ENCODE measurements around the gene SLC2A9.

Gene SLC2A9

GRCh38 chr4:10020871-10021652 lies at the start of gene SLC2A9:
Gene SLC2A9 (minus strand): TSS chr4:10021497. CDS start chr4:10021429, 68 bp downstream.
- Histone ChIP-seq H3K4me1 (ENCODE audit: control insufficient read depth, insufficient read depth, low read length, unreplicated experiment) (peaks cover 12% of the 10 kb centered on the region), H3K27me3 (ENCODE audit: insufficient read depth, low read length) (no peaks in the 10 kb centered on the region), H2AFZ (ENCODE audit: low read length, unreplicated experiment) (no peak within 1 kb of the TSS), H3K36me3 (ENCODE audit: insufficient read depth, low read length) (no peaks in the 10 kb centered on the region), H3K27ac (ENCODE audit: low read depth, low read length) (no peak within 1 kb of the TSS), H3K4me3 (ENCODE audit: low read depth, low read length) (peak within 1 kb of the TSS; percentile 7), H3K79me2 (ENCODE audit: control insufficient read depth, insufficient read depth, low read length, unreplicated experiment) (no peaks in the 10 kb centered on the region)

- Histone ChIP-seq H3K4me1 (ENCODE audit: control insufficient read depth, insufficient read depth, low read length, unreplicated experiment) (no peaks in the 10 kb centered on the region), H3K4me3 (ENCODE audit: low read depth, low read length) (no peak overlapping the region), H2AFZ (ENCODE audit: low read length, unreplicated experiment) (no peak overlapping the region), H3K36me3 (ENCODE audit: insufficient read depth, low read length) (peaks cover 11% of the 10 kb centered on the region), H3K79me2 (ENCODE audit: control insufficient read depth, insufficient read depth, low read length, unreplicated experiment) (no peaks in the 10 kb centered on the region), H3K27ac (ENCODE audit: low read depth, low read length) (no peak overlapping the region), H3K27me3 (ENCODE audit: insufficient read depth, low read length) (no peaks in the 10 kb centered on the region)
Measured at GRCh38 chr4:10069075-10069642, 47.9 kb upstream of the SLC2A9 start.

- Histone ChIP-seq H3K4me1 (ENCODE audit: control insufficient read depth, insufficient read depth, low read length, unreplicated experiment) (peaks cover 6% of the 10 kb centered on the region), H3K27me3 (ENCODE audit: insufficient read depth, low read length) (no peaks in the 10 kb centered on the region), H3K36me3 (ENCODE audit: insufficient read depth, low read length) (no peaks in the 10 kb centered on the region), H3K4me3 (ENCODE audit: low read depth, low read length) (no peak overlapping the region), H3K27ac (ENCODE audit: low read depth, low read length) (no peak overlapping the region), H3K79me2 (ENCODE audit: control insufficient read depth, insufficient read depth, low read length, unreplicated experiment) (no peaks in the 10 kb centered on the region), H2AFZ (ENCODE audit: low read length, unreplicated experiment) (no peak overlapping the region)
Measured at GRCh38 chr4:10066670-10067651, 45.7 kb upstream of the SLC2A9 start.

GRCh38 chr4:10066206-10066605 lies 44.9 kb upstream of the SLC2A9 start:
- Histone ChIP-seq H3K79me2 (ENCODE audit: control insufficient read depth, insufficient read depth, low read length, unreplicated experiment) (no peaks in the 10 kb centered on the region), H3K4me1 (ENCODE audit: control insufficient read depth, insufficient read depth, low read length, unreplicated experiment) (peaks cover 13% of the 10 kb centered on the region), H2AFZ (ENCODE audit: low read length, unreplicated experiment) (no peak overlapping the region), H3K27me3 (ENCODE audit: insufficient read depth, low read length) (no peaks in the 10 kb centered on the region), H3K27ac (ENCODE audit: low read depth, low read length) (no peak overlapping the region), H3K36me3 (ENCODE audit: insufficient read depth, low read length) (no peaks in the 10 kb centered on the region), H3K4me3 (ENCODE audit: low read depth, low read length) (no peak overlapping the region)

GRCh38 chr4:10063544-10064300 lies 42.4 kb upstream of the SLC2A9 start:
- H3K27me3 ChIP-seq (ENCODE audit: insufficient read depth, low read length) = no peaks in the 10 kb centered on the region
- no peak overlapping the region for H3K4me3 ChIP-seq (ENCODE audit: low read depth, low read length)
- no peak overlapping the region for H2AFZ ChIP-seq (ENCODE audit: low read length, unreplicated experiment)
- H3K36me3 ChIP-seq (ENCODE audit: insufficient read depth, low read length) = no peaks in the 10 kb centered on the region
- H3K27ac ChIP-seq (ENCODE audit: low read depth, low read length) = no peak overlapping the region
- peaks cover 13% of the 10 kb centered on the region for H3K4me1 ChIP-seq (ENCODE audit: control insufficient read depth, insufficient read depth, low read length, unreplicated experiment)
- no peaks in the 10 kb centered on the region for H3K79me2 ChIP-seq (ENCODE audit: control insufficient read depth, insufficient read depth, low read length, unreplicated experiment)

- Histone ChIP-seq H3K27ac (ENCODE audit: low read depth, low read length) (no peak overlapping the region), H3K4me3 (ENCODE audit: low read depth, low read length) (no peak overlapping the region), H3K27me3 (ENCODE audit: insufficient read depth, low read length) (no peaks in the 10 kb centered on the region), H2AFZ (ENCODE audit: low read length, unreplicated experiment) (no peak overlapping the region), H3K36me3 (ENCODE audit: insufficient read depth, low read length) (no peaks in the 10 kb centered on the region), H3K4me1 (ENCODE audit: control insufficient read depth, insufficient read depth, low read length, unreplicated experiment) (peaks cover 13% of the 10 kb centered on the region), H3K79me2 (ENCODE audit: control insufficient read depth, insufficient read depth, low read length, unreplicated experiment) (no peaks in the 10 kb centered on the region)
Measured at GRCh38 chr4:10061650-10062415, 40.5 kb upstream of the SLC2A9 start.

GRCh38 chr4:10058371-10058770 lies 37.1 kb upstream of the SLC2A9 start:
- no peak overlapping the region for H3K4me3 ChIP-seq (ENCODE audit: low read depth, low read length)
- no peak overlapping the region for H3K27ac ChIP-seq (ENCODE audit: low read depth, low read length)
- peaks cover 10% of the 10 kb centered on the region for H3K4me1 ChIP-seq (ENCODE audit: control insufficient read depth, insufficient read depth, low read length, unreplicated experiment)
- H3K79me2 ChIP-seq (ENCODE audit: control insufficient read depth, insufficient read depth, low read length, unreplicated experiment) = no peaks in the 10 kb centered on the region
- peaks cover 7% of the 10 kb centered on the region; the same call in 1 of the 2 replicates for H3K27me3 ChIP-seq (ENCODE audit: insufficient read depth, low read length)
- H3K36me3 ChIP-seq (ENCODE audit: insufficient read depth, low read length) = no peaks in the 10 kb centered on the region
- H2AFZ ChIP-seq (ENCODE audit: low read length, unreplicated experiment) = no peak overlapping the region

GRCh38 chr4:10057023-10057395 lies 35.7 kb upstream of the SLC2A9 start:
- no peak overlapping the region for H3K27ac ChIP-seq (ENCODE audit: low read depth, low read length)
- H3K27me3 ChIP-seq (ENCODE audit: insufficient read depth, low read length) = peaks cover 10% of the 10 kb centered on the region; the same call in 1 of the 2 replicates
- no peak overlapping the region for H3K4me3 ChIP-seq (ENCODE audit: low read depth, low read length)
- H3K36me3 ChIP-seq (ENCODE audit: insufficient read depth, low read length) = no peaks in the 10 kb centered on the region
- no peak overlapping the region for H2AFZ ChIP-seq (ENCODE audit: low read length, unreplicated experiment)
- no peaks in the 10 kb centered on the region for H3K79me2 ChIP-seq (ENCODE audit: control insufficient read depth, insufficient read depth, low read length, unreplicated experiment)
- peaks cover 7% of the 10 kb centered on the region for H3K4me1 ChIP-seq (ENCODE audit: control insufficient read depth, insufficient read depth, low read length, unreplicated experiment)

- Histone ChIP-seq H3K79me2 (ENCODE audit: control insufficient read depth, insufficient read depth, low read length, unreplicated experiment) (no peaks in the 10 kb centered on the region), H3K27me3 (ENCODE audit: insufficient read depth, low read length) (peaks cover 14% of the 10 kb centered on the region; the same call in 1 of the 2 replicates), H2AFZ (ENCODE audit: low read length, unreplicated experiment) (no peak overlapping the region), H3K4me3 (ENCODE audit: low read depth, low read length) (no peak overlapping the region), H3K36me3 (ENCODE audit: insufficient read depth, low read length) (no peaks in the 10 kb centered on the region), H3K4me1 (ENCODE audit: control insufficient read depth, insufficient read depth, low read length, unreplicated experiment) (peaks cover 2% of the 10 kb centered on the region), H3K27ac (ENCODE audit: low read depth, low read length) (no peak overlapping the region)
Measured at GRCh38 chr4:10056334-10057022, 35.2 kb upstream of the SLC2A9 start.

Measured in ACC112 (cell line).